HEK293 (cell line): ENCODE results near the gene MEI4.

ENCODE experiments used
- CTCF ChIA-PET: fragments of 350-600 bp; formaldehyde crosslinking; extraction: SDS; loops from one replicate; lab custom pipeline; 2021; ENCODE audit warnings: antibody characterized with exemption; lab: Yijun Ruan, JAX
- POLR2A ChIA-PET: fragments of 300-600 bp; formaldehyde crosslinking; extraction: SDS; loops from one replicate; lab custom pipeline; 2020; ENCODE audit warnings: antibody characterized with exemption, inconsistent platforms; lab: Yijun Ruan, JAX
- H3K27ac ChIP-seq: fragments of 200-500 bp; sonication (Bioruptor generic); 2 replicates; pipeline ENCODE4 v1.5.1; 2014; ENCODE audit warnings: low read depth, low read length, control low read depth, inconsistent platforms; ENCODE audit errors: extremely low read depth
- H3K36me3 ChIP-seq, 2 experiments: fragments of 200-500 bp in 1 of 2; sonication (Bioruptor generic) in 1 of 2; 1 replicate in 1 of 2; 2 replicates in 1 of 2; pipeline ENCODE4 v1.5.1; 2014 to 2017; ENCODE audit warnings: inconsistent platforms in 2 of 2, low read length in 2 of 2; ENCODE audit not compliant: control insufficient read depth in 2 of 2, insufficient read depth in 1 of 2
- H3K4me1 ChIP-seq: fragments of 200-500 bp; sonication (Bioruptor generic); 2 replicates; pipeline ENCODE4 v1.5.1; 2014; ENCODE audit warnings: mild to moderate bottlenecking, low read length, inconsistent platforms; ENCODE audit not compliant: control insufficient read depth, insufficient read depth
- H3K4me3 ChIP-seq: 2 replicates; pipeline ENCODE4 v1.5.1; 2011; ENCODE audit warnings: low read depth, mild to moderate bottlenecking, control low read depth, low read length, moderate library complexity
- H3K9me3 ChIP-seq: fragments of 200-500 bp; sonication (Bioruptor generic); 2 replicates; pipeline ENCODE4 v1.5.1; 2014; ENCODE audit warnings: low read depth, low read length, inconsistent platforms; ENCODE audit not compliant: control insufficient read depth, insufficient read depth
- AEBP2 ChIP-seq: fragments of 450-650 bp; formaldehyde crosslinking; IDR thresholded peaks from 2 replicates; pipeline ENCODE4 v1.5.1; 2016; ENCODE audit warnings: missing biosample characterization, missing genetic modification characterization, borderline replicate concordance
- KLF9 ChIP-seq: fragments of 450-650 bp; formaldehyde crosslinking; IDR thresholded peaks from 2 replicates; pipeline ENCODE4 v1.5.1; 2016; ENCODE audit warnings: missing biosample characterization, missing genetic modification characterization, low read depth
- REPIN1 ChIP-seq: fragments of 450-650 bp; formaldehyde crosslinking; IDR thresholded peaks from 2 replicates; pipeline ENCODE4 v1.5.1; 2017; ENCODE audit warnings: missing biosample characterization, missing genetic modification characterization, low read depth
- TCF7L2 ChIP-seq: IDR thresholded peaks from 2 replicates; pipeline ENCODE4 v1.6.1; 2011; ENCODE audit warnings: low read depth, mild to moderate bottlenecking, inconsistent platforms, low read length, moderate library complexity, borderline replicate concordance
- ZBTB17 ChIP-seq: fragments of 450-650 bp; formaldehyde crosslinking; IDR thresholded peaks from 2 replicates; pipeline ENCODE4 v1.5.1; 2016; ENCODE audit warnings: missing biosample characterization, missing genetic modification characterization
- ZBTB48 ChIP-seq: fragments of 450-650 bp; formaldehyde crosslinking; IDR thresholded peaks from 2 replicates; pipeline ENCODE4 v1.5.1; 2016; ENCODE audit warnings: missing biosample characterization, missing genetic modification characterization
- ZBTB8A ChIP-seq: fragments of 450-650 bp; formaldehyde crosslinking; IDR thresholded peaks from 2 replicates; pipeline ENCODE4 v1.5.1; 2016; ENCODE audit warnings: missing biosample characterization, missing genetic modification characterization
- ZFP69B ChIP-seq: fragments of 450-650 bp; formaldehyde crosslinking; IDR thresholded peaks from 2 replicates; pipeline ENCODE4 v1.5.1; 2016; ENCODE audit warnings: missing biosample characterization, missing genetic modification characterization
- ZNF10 ChIP-seq: fragments of 450-650 bp; formaldehyde crosslinking; IDR thresholded peaks from 2 replicates; pipeline ENCODE4 v1.5.1; 2017; ENCODE audit warnings: missing biosample characterization, missing genetic modification characterization
- ZNF140 ChIP-seq: fragments of 450-650 bp; formaldehyde crosslinking; IDR thresholded peaks from 2 replicates; pipeline ENCODE4 v1.5.1; 2016; ENCODE audit warnings: missing biosample characterization, missing genetic modification characterization
- ZNF146 ChIP-seq: fragments of 450-650 bp; formaldehyde crosslinking; IDR thresholded peaks from 2 replicates; pipeline ENCODE4 v1.5.1; 2016; ENCODE audit warnings: missing biosample characterization, missing genetic modification characterization
- ZNF175 ChIP-seq: fragments of 450-650 bp; formaldehyde crosslinking; IDR thresholded peaks from 2 replicates; pipeline ENCODE4 v1.5.1; 2016; ENCODE audit warnings: missing biosample characterization, missing genetic modification characterization
- ZNF274 ChIP-seq, 2 experiments: fragments of 200-500 bp in 1 of 2; fragments of 450-650 bp in 1 of 2; sonication (Bioruptor generic) in 1 of 2; formaldehyde crosslinking in 1 of 2; IDR thresholded peaks; 2 replicates each; pipeline versions ENCODE4 v1.5.1 to v1.6.1; 2014 to 2016; ENCODE audit warnings: borderline replicate concordance in 1 of 2, inconsistent platforms in 1 of 2, low read length in 1 of 2, missing biosample characterization in 1 of 2, missing genetic modification characterization in 1 of 2
- ZNF311 ChIP-seq: fragments of 450-650 bp; formaldehyde crosslinking; IDR thresholded peaks from 2 replicates; pipeline ENCODE4 v1.5.1; 2017; ENCODE audit warnings: missing biosample characterization, missing genetic modification characterization, borderline replicate concordance
- ZNF488 ChIP-seq: fragments of 450-650 bp; formaldehyde crosslinking; IDR thresholded peaks from 2 replicates; pipeline ENCODE4 v1.5.1; 2016; ENCODE audit warnings: missing biosample characterization, missing genetic modification characterization
- ZNF513 ChIP-seq: fragments of 450-650 bp; IDR thresholded peaks from 2 replicates; pipeline ENCODE4 v1.5.1; 2018; ENCODE audit warnings: missing biosample characterization, missing genetic modification characterization
- ZNF555 ChIP-seq: fragments of 450-650 bp; formaldehyde crosslinking; conservative IDR thresholded peaks from 2 replicates; pipeline ENCODE4 v1.5.1; 2017; ENCODE audit warnings: missing biosample characterization, mild to moderate bottlenecking, missing genetic modification characterization, inconsistent platforms
- ZNF560 ChIP-seq: fragments of 450-650 bp; formaldehyde crosslinking; IDR thresholded peaks from 2 replicates; pipeline ENCODE4 v1.5.1; 2017; ENCODE audit warnings: missing biosample characterization, missing genetic modification characterization, borderline replicate concordance
- ZNF585B ChIP-seq: fragments of 450-650 bp; formaldehyde crosslinking; IDR thresholded peaks from 2 replicates; pipeline ENCODE4 v1.5.1; 2016; ENCODE audit warnings: missing biosample characterization, missing genetic modification characterization
- ZNF704 ChIP-seq: fragments of 450-650 bp; formaldehyde crosslinking; IDR thresholded peaks from 2 replicates; pipeline ENCODE4 v1.5.1; 2016; ENCODE audit warnings: missing biosample characterization, missing genetic modification characterization
- ZNF707 ChIP-seq: fragments of 450-650 bp; formaldehyde crosslinking; IDR thresholded peaks from 2 replicates; pipeline ENCODE4 v1.5.1; 2016; ENCODE audit warnings: missing biosample characterization, missing genetic modification characterization
- ZNF768 ChIP-seq: fragments of 450-650 bp; formaldehyde crosslinking; IDR thresholded peaks from 2 replicates; pipeline ENCODE4 v1.5.1; 2018; ENCODE audit warnings: missing biosample characterization, mild to moderate bottlenecking, missing genetic modification characterization
- ZSCAN30 ChIP-seq: fragments of 450-650 bp; IDR thresholded peaks from 2 replicates; pipeline ENCODE4 v1.5.1; 2018; ENCODE audit warnings: missing biosample characterization, mild to moderate bottlenecking, missing genetic modification characterization, moderate library complexity

MEI4 gene

DNA sequence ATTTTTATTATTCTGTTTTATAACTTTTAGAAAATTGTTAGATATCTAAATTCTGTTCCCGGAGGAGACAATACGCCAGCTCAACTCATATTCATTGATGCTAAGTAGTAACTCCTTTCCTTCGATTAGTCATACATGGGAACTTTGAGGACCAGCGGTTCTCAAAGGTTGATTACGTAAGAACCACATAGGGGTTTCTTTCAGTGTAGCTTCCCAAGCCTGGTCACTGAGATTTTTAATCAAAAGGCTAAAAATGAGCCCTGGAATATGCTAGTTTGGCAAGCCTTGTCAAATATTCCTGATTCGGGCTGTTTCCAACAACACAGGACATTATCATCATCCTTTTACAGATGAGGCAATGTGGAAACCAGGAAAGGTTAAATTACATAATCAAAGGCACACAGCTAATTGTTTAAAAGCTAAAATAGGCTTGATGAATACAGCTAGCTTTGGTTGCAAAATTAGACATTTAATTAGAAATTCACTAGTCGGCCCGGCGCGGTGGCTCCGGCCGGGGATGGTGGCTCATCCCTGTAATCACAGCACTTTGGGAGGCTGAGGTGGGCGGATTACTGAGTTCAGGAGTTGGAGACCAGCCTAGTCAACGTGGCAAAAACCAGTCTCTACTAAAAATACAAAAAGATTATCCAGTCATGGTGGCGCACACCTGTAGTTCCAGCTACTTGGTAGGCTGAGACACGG lies 14.6 kb upstream of the MEI4 start:
- no peak overlapping the region for H3K27ac ChIP-seq
- TF ChIP-seq TCF7L2 (no peak), ZBTB8A (tag by site-specific recombination) (no peak), ZNF704 (tag by site-specific recombination) (no peak), ZNF768 (tag by site-specific recombination) (no peak), ZNF585B (tag by site-specific recombination) (no peak), ZNF175 (no peak)
- H3K4me1 ChIP-seq: no peaks in the 10 kb centered on the region
- no peaks in the 10 kb centered on the region for H3K36me3 ChIP-seq
- no peak overlapping the region for H3K4me3 ChIP-seq
- H3K9me3 ChIP-seq: no peaks in the 10 kb centered on the region
- ChIA-PET POLR2A (no interaction called here), CTCF (no interaction called here)

- ChIA-PET POLR2A (no interaction called here), CTCF (no interaction called here)
- Histone ChIP-seq H3K4me3 (no peak overlapping the region), H3K36me3 (no peaks in the 10 kb centered on the region), H3K27ac (no peak overlapping the region), H3K9me3 (no peaks in the 10 kb centered on the region), H3K4me1 (no peaks in the 10 kb centered on the region)
- no peak for TF ChIP-seq ZBTB48 (tag by site-specific recombination)
- no peak for TF ChIP-seq REPIN1 (tag by site-specific recombination)
- no peak for TF ChIP-seq ZNF10 (tag by site-specific recombination)
- no peak for TF ChIP-seq ZFP69B (tag by site-specific recombination)
- TF ChIP-seq ZNF707 (tag by site-specific recombination): no peak
- no peak for TF ChIP-seq ZSCAN30
- TF ChIP-seq ZNF560 (tag by site-specific recombination): no peak
Measured at GRCh38 chr6:77644102-77644705, 8.6 kb upstream of the MEI4 start.

DNA sequence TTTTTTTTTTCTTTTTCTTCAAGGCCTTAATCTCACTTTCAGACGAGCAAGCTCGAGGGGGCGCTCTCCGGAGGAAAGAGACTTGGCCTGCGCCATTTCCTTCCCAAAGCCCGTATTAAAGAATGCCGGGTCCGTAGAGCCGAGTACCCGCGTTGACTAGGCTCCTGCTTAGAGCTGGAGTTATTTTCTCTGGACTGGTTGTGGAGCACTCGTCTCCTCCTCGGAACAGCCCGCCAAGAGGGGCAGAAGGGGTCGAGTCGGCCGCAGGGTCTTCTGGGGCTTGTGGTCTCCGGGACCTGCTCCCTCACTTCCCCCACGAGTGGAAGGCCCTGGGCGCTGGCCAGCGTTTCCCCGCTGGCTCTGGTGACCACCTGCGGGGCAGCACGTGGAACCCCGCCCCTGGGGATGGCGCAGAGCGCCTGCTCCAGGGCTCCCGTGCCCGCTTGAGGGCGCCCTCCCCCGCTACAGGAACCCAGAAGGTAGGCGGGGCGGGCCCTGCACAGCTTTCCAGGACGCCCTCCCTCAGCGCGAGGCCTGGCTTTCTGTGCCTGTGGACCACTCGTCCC lies 2.7 kb upstream of the MEI4 start:
- no peak overlapping the region for H3K4me3 ChIP-seq
- ChIA-PET CTCF (interaction anchor here (0.5 to 1.6 kb wide), 2 partner anchors 30 to 77 kb away, joined by 3 to 4 read pairs; no protein-coding TSS in a partner anchor), POLR2A (no interaction called here)
- H3K9me3 ChIP-seq: no peaks in the 10 kb centered on the region
- TF ChIP-seq ZNF140 (tag by site-specific recombination) (no peak), ZNF274 (IDR thresholded peaks at IDR 0.05; ENCODE audit: low read length) (no peak), ZNF274 (tag by site-specific recombination; IDR thresholded peaks at IDR 0.05; ENCODE audit: borderline replicate concordance) (no peak)
- no peaks in the 10 kb centered on the region for H3K4me1 ChIP-seq
- no peaks in the 10 kb centered on the region for H3K36me3 ChIP-seq
- H3K27ac ChIP-seq: no peak overlapping the region

DNA sequence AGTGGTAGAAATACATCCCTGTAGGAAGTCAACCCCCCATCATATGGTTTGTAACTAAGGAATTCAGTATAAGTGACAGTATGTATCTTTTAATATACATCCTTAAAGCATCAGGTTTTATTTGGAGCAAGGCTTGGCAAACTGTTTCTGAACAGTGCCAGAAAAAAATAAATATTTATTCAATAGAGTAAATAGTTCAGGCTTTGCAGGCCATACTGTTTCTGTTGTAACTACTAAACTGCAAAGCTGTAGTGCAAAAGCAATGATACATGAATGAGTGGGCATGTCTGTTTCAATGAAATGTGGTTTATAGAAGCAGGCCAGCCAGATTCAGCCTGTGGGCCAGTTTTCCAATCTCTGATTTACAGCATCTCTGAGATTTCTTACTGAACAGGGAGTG lies 977 bp downstream of the MEI4 start:
- Histone ChIP-seq H3K4me1 (no peaks in the 10 kb centered on the region), H3K27ac (no peak overlapping the region), H3K36me3 (no peaks in the 10 kb centered on the region), H3K4me3 (no peak overlapping the region), H3K9me3 (no peaks in the 10 kb centered on the region)
- CTCF ChIA-PET: no interaction called here
- POLR2A ChIA-PET: no interaction called here
- TF ChIP-seq AEBP2 (tag by site-specific recombination): no peak
- TF ChIP-seq ZNF488: no peak
- no peak for TF ChIP-seq ZBTB17 (tag by site-specific recombination)
- TF ChIP-seq ZNF311 (tag by site-specific recombination): no peak
- no peak for TF ChIP-seq ZNF555 (tag by site-specific recombination)
- TF ChIP-seq KLF9 (tag by site-specific recombination): no peak
- TF ChIP-seq ZNF146 (tag by site-specific recombination): no peak
- no peak for TF ChIP-seq ZNF513 (tag by site-specific recombination)
